BJ (cell line): ENCODE results near the gene CLDN16. TPM values are rescaled to one million over a fixed set of nuclear protein-coding genes. Genes with fewer than 3 reads are reported as not detected.

Source experiments
- CTCF ChIA-PET: fragments of 350-600 bp; formaldehyde crosslinking; extraction: SDS; loops from one replicate; lab custom pipeline; 2021; ENCODE audit warnings: antibody characterized with exemption, inconsistent platforms; lab: Yijun Ruan, JAX
- POLR2A ChIA-PET: fragments of 300-600 bp; sonication (Branson Sonifier 250); formaldehyde crosslinking; extraction: SDS; loops from one replicate; lab custom pipeline; 2021; ENCODE audit warnings: antibody characterized with exemption; lab: Charles Lee
- DNase-seq: peaks from one replicate; pipeline ENCODE4 v3.0.0-alpha.2; 2011; ENCODE audit warnings: low read depth
- H3K27me3 ChIP-seq: 2 replicates; pipeline ENCODE4 v1.6.0; 2011; ENCODE audit warnings: low read length; ENCODE audit not compliant: control insufficient read depth, insufficient read depth
- H3K36me3 ChIP-seq: 2 replicates; pipeline ENCODE4 v1.5.1; 2011; ENCODE audit warnings: low read length; ENCODE audit not compliant: control insufficient read depth, insufficient read depth
- H3K4me3 ChIP-seq: 2 replicates; pipeline ENCODE4 v1.5.1; 2011; ENCODE audit warnings: low read depth, mild to moderate bottlenecking, control low read depth, low read length
- CTCF ChIP-seq: IDR thresholded peaks from 2 replicates; pipeline ENCODE4 v1.5.1; 2011; ENCODE audit warnings: low read depth, mild to moderate bottlenecking, control low read depth, inconsistent platforms, low read length, moderate library complexity; ENCODE audit not compliant: insufficient read depth
- polyA plus RNA-seq: library from polyadenylated mRNA; depleted of rRNA; stranded (reverse); fragments of >200 nt; gene quantifications from 2 replicates; pipeline ENCODE4 v1.2.3, GENCODE V29; 2011

CLDN16 gene
- polyA plus RNA-seq, 1 experiment, result not detected

DNA sequence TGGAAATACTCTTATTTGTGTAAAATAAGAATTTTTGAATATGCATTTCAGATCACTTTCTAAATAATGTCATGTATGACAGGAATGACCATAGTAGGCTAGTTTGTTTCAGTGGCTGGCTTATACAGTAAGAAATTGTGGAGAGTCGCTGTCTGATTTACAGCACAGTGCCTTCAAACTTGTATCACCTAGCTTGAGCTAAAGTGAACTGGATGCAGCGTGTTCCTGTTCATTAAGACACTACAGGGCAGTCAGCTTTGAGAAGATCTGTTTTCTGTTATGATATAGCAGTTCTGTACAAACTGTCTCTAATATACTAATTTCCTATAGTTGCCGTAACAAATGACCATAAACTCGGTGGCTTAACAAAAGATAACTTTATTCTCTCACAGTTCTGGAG is 9.9 kb downstream of the CLDN16 start:
- ChIA-PET POLR2A (no interaction called here), CTCF (interaction anchor here (0.7 to 1.1 kb wide), 3 partner anchors 8 to 173 kb away, joined by 3 to 4 read pairs (median 3); no protein-coding TSS in a partner anchor)
- H3K36me3 ChIP-seq, result no peaks in the 10 kb centered on the region

DNA sequence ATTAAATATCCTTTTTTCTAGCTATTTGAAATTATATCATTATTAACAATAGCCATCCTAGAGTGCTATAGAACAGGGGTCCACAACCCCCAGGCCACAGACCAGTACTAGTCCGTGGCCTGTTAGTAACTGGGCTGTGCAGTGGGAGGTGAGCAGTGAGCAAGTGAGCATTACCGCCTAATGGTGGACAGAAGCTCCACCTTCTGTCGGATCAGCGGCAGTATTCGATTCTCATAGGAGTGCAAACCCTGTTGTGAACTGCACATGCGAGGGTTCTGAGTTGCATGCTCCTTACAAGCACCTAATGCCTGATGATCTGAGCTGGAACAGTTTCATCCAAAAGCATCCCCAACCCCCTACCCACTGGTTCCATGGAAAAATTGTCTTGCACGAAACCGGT is 11.7 kb downstream of the CLDN16 start:
- no peak overlapping the region for H3K4me3 ChIP-seq
- H3K27me3 ChIP-seq, result no peaks in the 10 kb centered on the region
- ChIA-PET CTCF (interaction anchor here (1.1 kb wide), 1 partner anchor 77 kb away, joined by 4 read pairs; the partner anchor contains the start of gene CLDN1), POLR2A (no interaction called here)
- no peak for DNase-seq
- no peak for TF ChIP-seq CTCF
- no peaks in the 10 kb centered on the region for H3K36me3 ChIP-seq

More for the DNA sequence above, 9.9 kb downstream of the CLDN16 start:
- Histone ChIP-seq H3K27me3 (no peaks in the 10 kb centered on the region), H3K4me3 (no peak overlapping the region)
- TF ChIP-seq CTCF, result no peak
- DNase-seq, result no peak

- Histone ChIP-seq H3K27me3 (no peaks in the 10 kb centered on the region), H3K36me3 (no peaks in the 10 kb centered on the region), H3K4me3 (no peak overlapping the region)
- ChIA-PET CTCF (interaction anchor here (0.7 to 2.0 kb wide), 4 partner anchors 11 to 178 kb away, joined by 3 to 6 read pairs (median 4); no protein-coding TSS in a partner anchor), POLR2A (no interaction called here)
- DNase-seq, result no peak
- no peak for TF ChIP-seq CTCF
Measured at GRCh38 chr3:190401963-190402362, 14.0 kb downstream of the CLDN16 start.

- Histone ChIP-seq H3K4me3 (no peak overlapping the region), H3K36me3 (no peaks in the 10 kb centered on the region), H3K27me3 (no peaks in the 10 kb centered on the region)
- no peak for DNase-seq
- POLR2A ChIA-PET, result no interaction called here
- TF ChIP-seq CTCF, result no peak
- CTCF ChIA-PET, result no interaction called here
Measured at GRCh38 chr3:190404715-190405114, 16.8 kb downstream of the CLDN16 start.

GRCh38 chr3:190414297-190414696 is 26.3 kb downstream of the CLDN16 start:
- H3K27me3 ChIP-seq, result no peaks in the 10 kb centered on the region
- H3K36me3 ChIP-seq, result no peaks in the 10 kb centered on the region
- no peak for DNase-seq
- no peak for TF ChIP-seq CTCF
- H3K4me3 ChIP-seq, result no peak overlapping the region
- ChIA-PET CTCF (interaction anchor here (0.5 to 2.3 kb wide), 8 partner anchors 10 to 447 kb away, joined by 3 to 8 read pairs (median 5); partner anchors contain the start of gene CLDN1), POLR2A (no interaction called here)
